GM23338 (cell line): Measurements from ENCODE around the gene F12. TPM values are rescaled to one million over a fixed set of nuclear protein-coding genes. Genes with fewer than 3 reads are reported as not detected.

Experiments used
- ATAC-seq: fragments of 200-7000 bp; cut with Tn5 transposase; 3 replicates; pipeline ENCODE4 v1.9.1; 2020
- DNase-seq: peaks from one replicate; pipeline ENCODE4 v3.0.0-alpha.2; 2015; ENCODE audit warnings: low spot score
- H2AFZ ChIP-seq: fragments of 200-600 bp; sonication (generic); 2 replicates; pipeline ENCODE4 v1.8.0; 2016; ENCODE audit warnings: antibody characterized with exemption, mild to moderate bottlenecking, moderate library complexity
- H3F3A ChIP-seq: fragments of 200-600 bp; sonication (generic); replicated peaks from 2 replicates; pipeline ENCODE4 v1.8.0; 2017; ENCODE audit warnings: antibody characterized with exemption, mixed run types, low read depth
- H3K27ac ChIP-seq: fragments of 200-600 bp; sonication (generic); 2 replicates; pipeline ENCODE4 v1.6.1; 2016; ENCODE audit warnings: low read depth
- H3K27me3 ChIP-seq: fragments of 200-600 bp; sonication (generic); 2 replicates; pipeline ENCODE4 v1.8.0; 2016; ENCODE audit warnings: mild to moderate bottlenecking, mixed run types, moderate library complexity; ENCODE audit not compliant: insufficient read depth
- H3K36me3 ChIP-seq: fragments of 200-600 bp; sonication (generic); 2 replicates; pipeline ENCODE4 v1.8.0; 2016; ENCODE audit warnings: mild to moderate bottlenecking; ENCODE audit not compliant: insufficient read depth
- H3K4me1 ChIP-seq: fragments of 200-600 bp; sonication (generic); 2 replicates; pipeline ENCODE4 v1.8.0; 2016; ENCODE audit warnings: mild to moderate bottlenecking, moderate library complexity; ENCODE audit not compliant: insufficient read depth
- H3K4me2 ChIP-seq: fragments of 200-600 bp; sonication (generic); 2 replicates; pipeline ENCODE4 v1.7.1; 2017; ENCODE audit warnings: mixed run types
- H3K4me3 ChIP-seq: fragments of 200-600 bp; sonication (generic); 2 replicates; pipeline ENCODE4 v1.6.1; 2016; ENCODE audit warnings: mixed run types
- H3K79me2 ChIP-seq: fragments of 200-600 bp; sonication (generic); replicated peaks from 2 replicates; pipeline ENCODE4 v1.8.0; 2017; ENCODE audit warnings: mild to moderate bottlenecking; ENCODE audit not compliant: insufficient read depth
- H3K9me2 ChIP-seq: fragments of 200-600 bp; sonication (generic); 2 replicates; pipeline ENCODE4 v1.8.0; 2017; ENCODE audit not compliant: insufficient read depth
- H4K20me1 ChIP-seq: fragments of 200-600 bp; sonication (generic); replicated peaks from 2 replicates; pipeline ENCODE4 v1.8.0; 2017; ENCODE audit warnings: mild to moderate bottlenecking; ENCODE audit not compliant: insufficient read depth
- H3K27ac Mint-ChIP-seq: 2 replicates; pipeline ENCODE4 v1.8.0; 2020; ENCODE audit warnings: inconsistent platforms, mild to moderate bottlenecking, moderate library complexity, mixed read lengths
- H3K27me3 Mint-ChIP-seq: 3 replicates; pipeline ENCODE4 v1.8.0; 2022; ENCODE audit warnings: low read depth, mild to moderate bottlenecking, moderate library complexity, mixed read lengths, inconsistent platforms; ENCODE audit not compliant: insufficient read depth, poor library complexity
- H3K36me3 Mint-ChIP-seq: 3 replicates; pipeline ENCODE4 v1.8.0; 2021; ENCODE audit warnings: low read depth, mild to moderate bottlenecking, inconsistent platforms, moderate library complexity, mixed read lengths
- H3K4me1 Mint-ChIP-seq: 3 replicates; pipeline ENCODE4 v1.8.0; 2020; ENCODE audit warnings: mild to moderate bottlenecking, inconsistent platforms, mixed read lengths
- H3K4me3 Mint-ChIP-seq: 3 replicates; pipeline ENCODE4 v1.8.0; 2021; ENCODE audit warnings: moderate library complexity, mild to moderate bottlenecking, inconsistent platforms, mixed read lengths
- H3K9me3 Mint-ChIP-seq: 3 replicates; pipeline ENCODE4 v1.8.0; 2020; ENCODE audit warnings: moderate library complexity, mild to moderate bottlenecking, inconsistent platforms, mixed read lengths
- CREB1 ChIP-seq: fragments of 250-450 bp; sonication (Bioruptor Pico); IDR thresholded peaks from 2 replicates; pipeline ENCODE4 v1.5.0; 2020; ENCODE audit warnings: low read depth, mild to moderate bottlenecking, moderate library complexity
- POLR2AphosphoS5 ChIP-seq: IDR thresholded peaks from 2 replicates; pipeline ENCODE4 v1.6.1; 2016; ENCODE audit warnings: antibody characterized with exemption, low read depth
- ZNF114 ChIP-seq: fragments of 250-450 bp; sonication (Bioruptor Pico); IDR thresholded peaks from 2 replicates; pipeline ENCODE4 v1.5.0; 2020; ENCODE audit warnings: mild to moderate bottlenecking, moderate library complexity
- ZNF331 ChIP-seq: fragments of 250-450 bp; sonication (Bioruptor Pico); IDR thresholded peaks from 2 replicates; pipeline ENCODE4 v1.5.0; 2020; ENCODE audit warnings: low read depth, mild to moderate bottlenecking, moderate library complexity
- polyA plus RNA-seq: library from polyadenylated mRNA; unstranded; fragments of >200 nt; fragmentation: Nextera tagmentation; extraction: Ambion mirVana; gene quantifications from 2 replicates; pipeline ENCODE4 v1.2.1, GENCODE V29; 2016
- total RNA-seq: library from RNA; depleted of rRNA; stranded (reverse); fragments of >200 nt; shearing (Covaris generic); gene quantifications from 2 replicates; pipeline ENCODE4 v1.2.3, GENCODE V29; 2014
- TF ChIP-seq, protein P1 (sequence below), 2 experiments: fragments of 200-600 bp in 1 of 2; sonication (generic) in 1 of 2; conservative IDR thresholded peaks; 2 replicates each; pipeline versions ENCODE4 v1.5.1 to v1.6.1; 2016 to 2017; ENCODE audit warnings: antibody characterized with exemption in 2 of 2, low read depth in 2 of 2, mild to moderate bottlenecking in 2 of 2, moderate library complexity in 1 of 2
- TF ChIP-seq, protein P2 (sequence below): IDR thresholded peaks from one replicate; pipeline ENCODE4 v1.6.1; 2018; ENCODE audit warnings: antibody characterized with exemption; ENCODE audit not compliant: unreplicated experiment
- TF ChIP-seq, protein P3 (sequence below): IDR thresholded peaks from 2 replicates; pipeline ENCODE4 v1.6.1; 2016; ENCODE audit warnings: antibody characterized with exemption

F12 gene
- total and polyA plus RNA-seq, 2 experiments from 2014 or later: 2.9 to 8.0 TPM

DNA sequence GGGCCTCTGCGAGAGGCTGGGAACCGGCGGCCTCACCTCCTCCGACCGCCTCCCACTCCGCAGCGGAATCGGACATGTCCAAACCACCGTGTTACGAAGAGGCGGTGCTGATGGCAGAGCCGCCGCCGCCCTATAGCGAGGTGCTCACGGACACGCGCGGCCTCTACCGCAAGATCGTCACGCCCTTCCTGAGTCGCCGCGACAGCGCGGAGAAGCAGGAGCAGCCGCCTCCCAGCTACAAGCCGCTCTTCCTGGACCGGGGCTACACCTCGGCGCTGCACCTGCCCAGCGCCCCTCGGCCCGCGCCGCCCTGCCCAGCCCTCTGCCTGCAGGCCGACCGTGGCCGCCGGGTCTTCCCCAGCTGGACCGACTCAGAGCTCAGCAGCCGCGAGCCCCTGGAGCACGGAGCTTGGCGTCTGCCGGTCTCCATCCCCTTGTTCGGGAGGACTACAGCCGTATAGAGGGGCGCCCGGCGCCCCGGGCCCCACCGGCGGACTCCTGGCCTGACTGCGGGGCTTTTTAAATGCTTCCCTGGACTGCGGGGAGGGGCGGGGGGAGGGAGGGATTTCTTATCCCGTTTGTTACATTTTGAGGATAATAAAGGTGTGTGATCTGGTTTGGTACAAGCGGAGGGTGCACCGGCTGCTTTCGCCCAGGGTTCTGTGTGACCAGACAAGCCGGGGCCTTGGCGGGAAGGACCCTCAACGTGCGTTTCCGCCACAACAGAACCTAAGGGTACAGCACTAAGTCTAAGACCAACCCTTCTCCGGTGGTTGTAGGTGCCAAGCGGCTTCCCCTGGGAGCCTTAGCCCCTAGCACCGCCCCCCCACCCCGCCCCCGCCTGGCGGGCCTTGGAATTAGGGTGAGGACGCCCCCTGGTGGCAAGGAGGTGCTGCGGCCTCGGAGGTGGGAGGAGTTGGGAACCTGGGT lies 46.6 kb upstream of the F12 start:
- H2AFZ ChIP-seq: no peak overlapping the region
- Mint-ChIP-seq H3K9me3 (peaks cover 3% of the 10 kb centered on the region; the same call in 2 of the 3 replicates), H3K27ac (peak overlapping the region; percentile 97), H3K4me1 (peaks cover 23% of the 10 kb centered on the region), H3K36me3 (peaks cover 38% of the 10 kb centered on the region), H3K4me3 (peak overlapping the region; percentile 78), H3K27me3 (peaks cover 43% of the 10 kb centered on the region)
- H3K4me1 ChIP-seq: peaks cover 19% of the 10 kb centered on the region
- H3K36me3 ChIP-seq: peaks cover 16% of the 10 kb centered on the region
- no peaks in the 10 kb centered on the region; the same call in 1 of the 2 replicates for H3K79me2 ChIP-seq
- peak overlapping the region; percentile 96 for H3K4me2 ChIP-seq
- peaks cover 19% of the 10 kb centered on the region for H3K27me3 ChIP-seq
- H3F3A ChIP-seq: peaks cover 49% of the 10 kb centered on the region
- ATAC-seq (peak; percentile 19), DNase-seq (peak; percentile 97)
- no peaks in the 10 kb centered on the region for H3K9me2 ChIP-seq
- H3K4me3 ChIP-seq: peak overlapping the region; percentile 85
- TF ChIP-seq, protein P1, sequence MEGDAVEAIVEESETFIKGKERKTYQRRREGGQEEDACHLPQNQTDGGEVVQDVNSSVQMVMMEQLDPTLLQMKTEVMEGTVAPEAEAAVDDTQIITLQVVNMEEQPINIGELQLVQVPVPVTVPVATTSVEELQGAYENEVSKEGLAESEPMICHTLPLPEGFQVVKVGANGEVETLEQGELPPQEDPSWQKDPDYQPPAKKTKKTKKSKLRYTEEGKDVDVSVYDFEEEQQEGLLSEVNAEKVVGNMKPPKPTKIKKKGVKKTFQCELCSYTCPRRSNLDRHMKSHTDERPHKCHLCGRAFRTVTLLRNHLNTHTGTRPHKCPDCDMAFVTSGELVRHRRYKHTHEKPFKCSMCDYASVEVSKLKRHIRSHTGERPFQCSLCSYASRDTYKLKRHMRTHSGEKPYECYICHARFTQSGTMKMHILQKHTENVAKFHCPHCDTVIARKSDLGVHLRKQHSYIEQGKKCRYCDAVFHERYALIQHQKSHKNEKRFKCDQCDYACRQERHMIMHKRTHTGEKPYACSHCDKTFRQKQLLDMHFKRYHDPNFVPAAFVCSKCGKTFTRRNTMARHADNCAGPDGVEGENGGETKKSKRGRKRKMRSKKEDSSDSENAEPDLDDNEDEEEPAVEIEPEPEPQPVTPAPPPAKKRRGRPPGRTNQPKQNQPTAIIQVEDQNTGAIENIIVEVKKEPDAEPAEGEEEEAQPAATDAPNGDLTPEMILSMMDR (conservative IDR thresholded peaks at IDR 0.05; ENCODE audit: low read depth in 2 of 2): peak; percentile 73 to 94
- peak; percentile 78 for TF ChIP-seq POLR2AphosphoS5
- TF ChIP-seq ZNF331 (CRISPR knock-in tag): no peak
- H3K27ac ChIP-seq: peak overlapping the region; percentile 84; the same call in 1 of the 2 replicates
- peaks cover 21% of the 10 kb centered on the region for H4K20me1 ChIP-seq

DNA sequence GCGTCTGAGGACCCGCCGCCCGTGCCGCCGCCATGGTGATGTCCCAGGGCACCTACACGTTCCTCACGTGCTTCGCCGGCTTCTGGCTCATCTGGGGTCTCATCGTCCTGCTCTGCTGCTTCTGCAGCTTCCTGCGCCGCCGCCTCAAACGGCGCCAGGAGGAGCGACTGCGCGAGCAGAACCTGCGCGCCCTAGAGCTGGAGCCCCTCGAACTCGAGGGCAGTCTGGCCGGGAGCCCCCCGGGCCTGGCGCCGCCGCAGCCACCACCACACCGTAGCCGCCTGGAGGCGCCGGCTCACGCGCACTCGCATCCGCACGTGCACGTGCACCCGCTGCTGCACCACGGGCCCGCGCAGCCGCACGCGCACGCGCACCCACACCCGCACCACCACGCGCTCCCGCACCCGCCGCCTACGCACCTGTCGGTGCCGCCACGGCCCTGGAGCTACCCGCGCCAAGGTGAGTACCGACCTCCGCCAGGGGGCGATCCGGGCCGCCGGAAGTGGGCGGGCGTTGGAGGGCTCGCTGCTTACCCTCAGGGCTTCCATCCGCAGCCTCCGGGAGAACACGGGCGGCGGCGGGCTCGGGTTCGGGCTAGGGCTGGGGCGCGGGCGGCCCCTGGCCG lies 45.8 kb upstream of the F12 start:
- no peak overlapping the region for H3K27ac Mint-ChIP-seq
- Histone ChIP-seq H3K4me3 (peak overlapping the region; percentile 85), H4K20me1 (peaks cover 21% of the 10 kb centered on the region), H3K27ac (peak overlapping the region; percentile 84; the same call in 1 of the 2 replicates), H3K79me2 (no peaks in the 10 kb centered on the region; the same call in 1 of the 2 replicates), H3K36me3 (peaks cover 10% of the 10 kb centered on the region; the same call in 1 of the 2 replicates), H3K4me1 (peaks cover 19% of the 10 kb centered on the region), H2AFZ (peak overlapping the region; percentile 38; the same call in 1 of the 2 replicates), H3K27me3 (peaks cover 19% of the 10 kb centered on the region), H3K9me2 (no peaks in the 10 kb centered on the region), H3F3A (peaks cover 44% of the 10 kb centered on the region), H3K4me2 (peak overlapping the region; percentile 96)
- peaks cover 26% of the 10 kb centered on the region for H3K4me1 Mint-ChIP-seq
- H3K36me3 Mint-ChIP-seq: peaks cover 32% of the 10 kb centered on the region
- DNase-seq: peak; percentile 95
- peak; percentile 59 for ATAC-seq
- H3K9me3 Mint-ChIP-seq: peaks cover 3% of the 10 kb centered on the region; the same call in 2 of the 3 replicates
- H3K4me3 Mint-ChIP-seq: peak overlapping the region; percentile 78
- TF ChIP-seq ZNF114 (CRISPR knock-in tag) (no peak), ZNF331 (CRISPR knock-in tag) (no peak), CREB1 (CRISPR knock-in tag) (peak; percentile 56; the same call in 1 of the 2 replicates), POLR2AphosphoS5 (peak; percentile 68; the same call in 1 of the 2 replicates)
- TF ChIP-seq, protein P1 (conservative IDR thresholded peaks at IDR 0.05; ENCODE audit: low read depth in 2 of 2): peak; percentile 60 to 83
- TF ChIP-seq, protein P2, sequence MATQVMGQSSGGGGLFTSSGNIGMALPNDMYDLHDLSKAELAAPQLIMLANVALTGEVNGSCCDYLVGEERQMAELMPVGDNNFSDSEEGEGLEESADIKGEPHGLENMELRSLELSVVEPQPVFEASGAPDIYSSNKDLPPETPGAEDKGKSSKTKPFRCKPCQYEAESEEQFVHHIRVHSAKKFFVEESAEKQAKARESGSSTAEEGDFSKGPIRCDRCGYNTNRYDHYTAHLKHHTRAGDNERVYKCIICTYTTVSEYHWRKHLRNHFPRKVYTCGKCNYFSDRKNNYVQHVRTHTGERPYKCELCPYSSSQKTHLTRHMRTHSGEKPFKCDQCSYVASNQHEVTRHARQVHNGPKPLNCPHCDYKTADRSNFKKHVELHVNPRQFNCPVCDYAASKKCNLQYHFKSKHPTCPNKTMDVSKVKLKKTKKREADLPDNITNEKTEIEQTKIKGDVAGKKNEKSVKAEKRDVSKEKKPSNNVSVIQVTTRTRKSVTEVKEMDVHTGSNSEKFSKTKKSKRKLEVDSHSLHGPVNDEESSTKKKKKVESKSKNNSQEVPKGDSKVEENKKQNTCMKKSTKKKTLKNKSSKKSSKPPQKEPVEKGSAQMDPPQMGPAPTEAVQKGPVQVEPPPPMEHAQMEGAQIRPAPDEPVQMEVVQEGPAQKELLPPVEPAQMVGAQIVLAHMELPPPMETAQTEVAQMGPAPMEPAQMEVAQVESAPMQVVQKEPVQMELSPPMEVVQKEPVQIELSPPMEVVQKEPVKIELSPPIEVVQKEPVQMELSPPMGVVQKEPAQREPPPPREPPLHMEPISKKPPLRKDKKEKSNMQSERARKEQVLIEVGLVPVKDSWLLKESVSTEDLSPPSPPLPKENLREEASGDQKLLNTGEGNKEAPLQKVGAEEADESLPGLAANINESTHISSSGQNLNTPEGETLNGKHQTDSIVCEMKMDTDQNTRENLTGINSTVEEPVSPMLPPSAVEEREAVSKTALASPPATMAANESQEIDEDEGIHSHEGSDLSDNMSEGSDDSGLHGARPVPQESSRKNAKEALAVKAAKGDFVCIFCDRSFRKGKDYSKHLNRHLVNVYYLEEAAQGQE: no peak
- TF ChIP-seq, protein P3, sequence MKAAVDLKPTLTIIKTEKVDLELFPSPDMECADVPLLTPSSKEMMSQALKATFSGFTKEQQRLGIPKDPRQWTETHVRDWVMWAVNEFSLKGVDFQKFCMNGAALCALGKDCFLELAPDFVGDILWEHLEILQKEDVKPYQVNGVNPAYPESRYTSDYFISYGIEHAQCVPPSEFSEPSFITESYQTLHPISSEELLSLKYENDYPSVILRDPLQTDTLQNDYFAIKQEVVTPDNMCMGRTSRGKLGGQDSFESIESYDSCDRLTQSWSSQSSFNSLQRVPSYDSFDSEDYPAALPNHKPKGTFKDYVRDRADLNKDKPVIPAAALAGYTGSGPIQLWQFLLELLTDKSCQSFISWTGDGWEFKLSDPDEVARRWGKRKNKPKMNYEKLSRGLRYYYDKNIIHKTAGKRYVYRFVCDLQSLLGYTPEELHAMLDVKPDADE: peak; percentile 84
- peaks cover 39% of the 10 kb centered on the region for H3K27me3 Mint-ChIP-seq
